Lower lobe of right lung (tissue), 2 donors: Measurements from ENCODE around the gene FAM43A. TPM values are rescaled to one million over a fixed set of nuclear protein-coding genes. Genes with fewer than 3 reads are reported as not detected.

Experiments used
- ATAC-seq, 2 donors: fragments of 200-7000 bp; cut with Tn5 transposase; one replicate each; pipeline ENCODE4 v1.9.1; 2020 to 2022; ENCODE audit warnings: mild to moderate bottlenecking in 2 of 2, moderate library complexity in 2 of 2
- DNase-seq: peaks from one replicate; pipeline ENCODE4 v3.0.0-alpha.2; 2020
- H3K27ac ChIP-seq: fragments of 200-600 bp; one replicate; pipeline ENCODE4 v1.8.0; 2022
- H3K27me3 ChIP-seq: fragments of 200-600 bp; one replicate; pipeline ENCODE4 v1.8.0; 2022; ENCODE audit warnings: low read depth
- H3K36me3 ChIP-seq: fragments of 200-600 bp; one replicate; pipeline ENCODE4 v1.8.0; 2022; ENCODE audit warnings: mild to moderate bottlenecking
- H3K4me1 ChIP-seq: fragments of 200-600 bp; one replicate; pipeline ENCODE4 v1.8.0; 2022
- H3K4me3 ChIP-seq: fragments of 200-600 bp; one replicate; pipeline ENCODE4 v1.8.0; 2022; ENCODE audit warnings: mild to moderate bottlenecking
- H3K9me3 ChIP-seq: fragments of 200-600 bp; one replicate; pipeline ENCODE4 v1.8.0; 2022
- intact Hi-C: fragments of 100-400 bp; cut with DNase I; formaldehyde crosslinking; loops from one replicate; pipeline ENCODE4 v1.11.0; 2022
- total RNA-seq: library from RNA; stranded (reverse); fragmentation: NEBNext Ultra II Directional; extraction: Animal tissue kit (Norgen Biotek cat#: 25700); gene quantifications from one replicate; pipeline ENCODE4 v1.2.1, GENCODE V29; 2021
- TF ChIP-seq, protein P1 (sequence below): fragments of 200-600 bp; IDR thresholded peaks from one replicate; pipeline ENCODE4 v1.8.0; 2022; ENCODE audit warnings: antibody characterized with exemption, mild to moderate bottlenecking
- donor health status: DM: no; HTN: yes; CAD: no; lungs with severe emphysema.

FAM43A gene
- total RNA-seq, 1 donor from 2014 or later = 12.9 TPM

DNA sequence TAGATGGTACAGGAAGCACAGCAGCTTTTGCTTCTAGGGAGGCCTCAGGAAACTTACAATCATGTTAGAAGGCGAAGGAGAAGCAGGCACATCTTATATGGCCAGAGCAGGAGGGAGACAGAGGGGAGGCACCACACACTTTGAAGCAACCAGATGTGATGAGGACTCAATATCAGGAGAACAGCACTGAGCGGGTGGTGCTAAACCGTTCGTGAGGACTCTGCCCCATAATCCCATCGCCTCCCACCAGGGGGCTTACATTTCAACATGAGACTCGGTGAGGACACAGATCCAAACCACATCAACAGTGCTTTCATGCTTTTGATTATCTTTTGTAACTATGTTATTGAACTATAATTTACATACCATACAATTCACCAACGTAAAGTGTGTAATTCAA lies 44.9 kb upstream of the FAM43A start:
- H3K27ac ChIP-seq = peak overlapping the region; percentile 70
- TF ChIP-seq, protein P1, sequence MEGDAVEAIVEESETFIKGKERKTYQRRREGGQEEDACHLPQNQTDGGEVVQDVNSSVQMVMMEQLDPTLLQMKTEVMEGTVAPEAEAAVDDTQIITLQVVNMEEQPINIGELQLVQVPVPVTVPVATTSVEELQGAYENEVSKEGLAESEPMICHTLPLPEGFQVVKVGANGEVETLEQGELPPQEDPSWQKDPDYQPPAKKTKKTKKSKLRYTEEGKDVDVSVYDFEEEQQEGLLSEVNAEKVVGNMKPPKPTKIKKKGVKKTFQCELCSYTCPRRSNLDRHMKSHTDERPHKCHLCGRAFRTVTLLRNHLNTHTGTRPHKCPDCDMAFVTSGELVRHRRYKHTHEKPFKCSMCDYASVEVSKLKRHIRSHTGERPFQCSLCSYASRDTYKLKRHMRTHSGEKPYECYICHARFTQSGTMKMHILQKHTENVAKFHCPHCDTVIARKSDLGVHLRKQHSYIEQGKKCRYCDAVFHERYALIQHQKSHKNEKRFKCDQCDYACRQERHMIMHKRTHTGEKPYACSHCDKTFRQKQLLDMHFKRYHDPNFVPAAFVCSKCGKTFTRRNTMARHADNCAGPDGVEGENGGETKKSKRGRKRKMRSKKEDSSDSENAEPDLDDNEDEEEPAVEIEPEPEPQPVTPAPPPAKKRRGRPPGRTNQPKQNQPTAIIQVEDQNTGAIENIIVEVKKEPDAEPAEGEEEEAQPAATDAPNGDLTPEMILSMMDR = peak; percentile 22
- no peaks in the 10 kb centered on the region for H3K27me3 ChIP-seq
- no peaks in the 10 kb centered on the region for H3K9me3 ChIP-seq
- H3K4me3 ChIP-seq = no peak overlapping the region
- ATAC-seq = peak in 1 of 2 donors; percentile 37
- intact Hi-C loops = no loop called here
- H3K36me3 ChIP-seq = peaks cover 45% of the 10 kb centered on the region
- no peak for DNase-seq
- H3K4me1 ChIP-seq = peaks cover 15% of the 10 kb centered on the region

DNA sequence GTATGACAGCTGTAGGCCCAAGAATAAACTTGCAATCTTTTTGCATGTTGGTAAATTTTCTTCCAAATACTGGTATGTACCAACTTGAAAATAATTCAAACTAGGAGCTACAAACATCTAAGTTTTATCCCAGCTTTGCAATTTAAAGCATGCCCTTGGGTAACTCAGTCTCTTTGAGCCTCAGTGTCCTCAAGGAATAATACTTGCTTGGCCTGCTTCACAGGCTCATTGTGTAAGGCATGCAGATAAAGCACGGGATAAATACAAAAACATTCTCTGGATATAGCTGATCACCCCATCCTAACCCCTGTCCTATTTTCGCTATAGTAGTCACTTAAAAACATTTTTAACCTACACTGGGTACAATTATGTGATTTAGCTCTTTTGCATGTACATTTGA lies 42.9 kb upstream of the FAM43A start:
- H3K4me1 ChIP-seq = peaks cover 15% of the 10 kb centered on the region
- H3K4me3 ChIP-seq = no peak overlapping the region
- H3K36me3 ChIP-seq = peaks cover 64% of the 10 kb centered on the region
- intact Hi-C loops = no loop called here
- ATAC-seq = no peak
- no peak for DNase-seq
- H3K27me3 ChIP-seq = no peaks in the 10 kb centered on the region
- H3K9me3 ChIP-seq = no peaks in the 10 kb centered on the region
- TF ChIP-seq, protein P1 = no peak
- H3K27ac ChIP-seq = no peak overlapping the region

DNA sequence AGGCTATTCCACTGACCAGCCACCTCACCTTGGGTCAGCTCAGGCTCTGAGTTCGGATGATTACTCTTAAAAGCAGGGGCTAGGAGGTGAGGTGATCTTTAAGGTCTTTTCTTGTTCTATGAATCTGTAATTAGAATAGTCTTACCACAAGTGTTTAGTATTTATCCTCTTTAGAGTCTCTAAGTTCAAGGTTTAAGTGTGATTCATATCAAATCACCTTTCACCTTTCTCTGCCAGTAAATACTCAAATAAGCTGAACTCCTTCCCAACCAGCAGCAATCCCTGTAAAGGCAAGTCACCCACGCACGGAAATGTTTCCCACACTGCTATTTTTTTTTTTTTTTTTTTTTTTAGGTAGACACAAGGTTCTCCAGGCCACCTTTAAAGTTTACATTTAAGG lies 37.9 kb upstream of the FAM43A start:
- no peaks in the 10 kb centered on the region for H3K27me3 ChIP-seq
- H3K36me3 ChIP-seq = peaks cover 95% of the 10 kb centered on the region
- DNase-seq (no peak), ATAC-seq (no peak)
- H3K27ac ChIP-seq = no peak overlapping the region
- H3K9me3 ChIP-seq = no peaks in the 10 kb centered on the region
- TF ChIP-seq, protein P1 = no peak
- no peak overlapping the region for H3K4me3 ChIP-seq
- no peaks in the 10 kb centered on the region for H3K4me1 ChIP-seq
- intact Hi-C loops = no loop called here

DNA sequence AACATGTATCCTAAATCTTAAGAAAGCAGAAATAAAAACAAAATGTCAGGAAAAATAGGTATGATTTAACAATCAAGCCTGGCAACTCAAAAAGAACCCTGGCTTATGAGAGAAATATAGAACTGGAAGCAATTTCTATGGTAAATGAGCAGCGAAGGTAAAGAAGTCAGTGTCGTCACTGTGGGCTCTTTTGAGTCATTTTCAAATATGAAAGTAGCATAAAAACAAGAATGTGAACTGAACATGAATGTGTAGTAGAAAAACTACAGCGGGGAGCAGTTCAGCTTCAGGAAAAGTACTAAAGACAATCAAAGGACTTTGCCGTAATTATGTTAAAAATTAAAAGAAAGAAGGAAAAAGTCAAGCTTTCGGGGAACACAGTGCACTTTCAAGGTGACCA lies 31.2 kb upstream of the FAM43A start:
- intact Hi-C loops = no loop called here
- peaks cover 87% of the 10 kb centered on the region for H3K36me3 ChIP-seq
- H3K9me3 ChIP-seq = no peaks in the 10 kb centered on the region
- H3K27me3 ChIP-seq = no peaks in the 10 kb centered on the region
- H3K4me1 ChIP-seq = no peaks in the 10 kb centered on the region
- no peak overlapping the region for H3K27ac ChIP-seq
- DNase-seq = no peak
- TF ChIP-seq, protein P1 = no peak
- ATAC-seq = no peak
- no peak overlapping the region for H3K4me3 ChIP-seq

DNA sequence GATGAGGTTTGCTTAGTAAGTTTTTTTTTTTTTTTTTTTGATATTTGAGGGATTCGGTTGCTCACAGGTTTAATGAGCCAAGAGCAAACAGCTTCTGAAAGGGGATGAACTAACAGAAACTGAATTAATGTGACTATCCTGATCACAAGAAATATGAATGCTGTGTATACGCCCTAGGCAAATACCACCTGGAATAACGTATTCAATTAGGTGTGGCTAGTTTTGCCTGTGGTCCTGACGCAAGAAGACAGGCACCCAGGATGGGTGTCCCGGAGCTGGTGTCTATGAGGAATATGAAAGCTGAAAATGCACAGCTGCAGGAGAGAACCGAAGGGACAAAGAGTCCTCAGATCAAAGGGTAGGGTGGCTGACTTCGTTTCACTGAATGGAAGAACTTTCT lies 28.2 kb upstream of the FAM43A start:
- Histone ChIP-seq H3K9me3 (no peaks in the 10 kb centered on the region), H3K4me1 (peaks cover 22% of the 10 kb centered on the region), H3K4me3 (no peak overlapping the region), H3K27ac (no peak overlapping the region), H3K27me3 (no peaks in the 10 kb centered on the region), H3K36me3 (peaks cover 85% of the 10 kb centered on the region)
- no peak for DNase-seq
- no peak for ATAC-seq
- TF ChIP-seq, protein P1 = no peak
- intact Hi-C loops = no loop called here
